K562 (cell line): ENCODE data around the gene CELF6. TPM values are rescaled to one million over a fixed set of nuclear protein-coding genes. Genes with fewer than 3 reads are reported as not detected.

Experiments used
- ATAC-seq: fragments of 200-7000 bp; cut with Tn5 transposase; 3 replicates; pipeline ENCODE4 v1.9.1; 2020; ENCODE audit warnings: moderate library complexity
- Bru-seq: library from RNA; stranded (reverse); fragments of 400-500 nt; gene quantifications from one replicate; lab custom pipeline; 2021; lab: Mats Ljungman, UMichigan
- BruChase-seq, 2 experiments: library from RNA; stranded (reverse); fragments of 400-500 nt; gene quantifications; one replicate each; lab custom pipeline; 2021; lab: Mats Ljungman, UMichigan
- BruUV-seq: library from RNA; stranded (reverse); fragments of 400-500 nt; replicated peaks from 2 replicates; lab custom pipeline; 2021; lab: Mats Ljungman, UMichigan
- CTCF ChIA-PET: fragments of 300-600 bp; formaldehyde crosslinking; extraction: SDS; loops from one replicate; lab custom pipeline; 2021; ENCODE audit warnings: low intra/inter-chr PET ratio; lab: Yijun Ruan, JAX
- POLR2A ChIA-PET: fragments of 300-600, 350-650 bp; sonication (Branson Sonifier 250); formaldehyde crosslinking; extraction: SDS; loops from one replicate; lab custom pipeline; 2021; ENCODE audit warnings: antibody characterized with exemption, inconsistent platforms; lab: Yijun Ruan, JAX
- DNase-seq, 4 experiments: peaks; one replicate each; pipeline versions ENCODE4 v3.0.0 to v3.0.0-alpha.2; 2011 to 2018; ENCODE audit warnings: low spot score in 3 of 4, mixed read lengths in 3 of 4; ENCODE audit errors: extremely low read depth in 1 of 4
- FAIRE-seq: peaks from 2 replicates; lab custom pipeline; 2011; peaks lifted over from hg19 to GRCh38; lab: Jason Lieb, UNC
- H2AFZ ChIP-seq: 2 replicates; pipeline ENCODE4 v1.6.0; 2011; ENCODE audit warnings: low read depth, low read length, control low read depth, inconsistent platforms
- H3K27ac ChIP-seq: fragments of 200-600 bp; 3 replicates; pipeline ENCODE4 v1.8.0; 2011; ENCODE audit warnings: low read depth, mild to moderate bottlenecking, control low read depth, inconsistent platforms, low read length, moderate library complexity, mixed read lengths; ENCODE audit errors: extremely low read depth
- H3K27me3 ChIP-seq, 2 experiments: fragments of 300-600 bp in 1 of 2; 2 replicates in 1 of 2; 3 replicates in 1 of 2; pipeline versions ENCODE4 v1.6.0 to v1.8.0; 2011; ENCODE audit warnings: inconsistent platforms in 2 of 2, low read length in 2 of 2, mild to moderate bottlenecking in 1 of 2, mixed read lengths in 1 of 2, moderate library complexity in 1 of 2; ENCODE audit not compliant: control insufficient read depth in 2 of 2, insufficient read depth in 2 of 2
- H3K36me3 ChIP-seq: fragments of 300-600 bp; 3 replicates; pipeline ENCODE4 v1.8.0; 2011; ENCODE audit warnings: mild to moderate bottlenecking, low read length, inconsistent platforms; ENCODE audit not compliant: control insufficient read depth, insufficient read depth
- H3K4me1 ChIP-seq, 2 experiments: fragments of 200-600 bp in 1 of 2; replicated peaks in 1 of 2; 2 replicates in 1 of 2; 3 replicates in 1 of 2; pipeline versions ENCODE4 v1.5.1 to v1.8.0; 2011; ENCODE audit warnings: inconsistent platforms in 2 of 2, low read length in 2 of 2, mild to moderate bottlenecking in 1 of 2, mixed read lengths in 1 of 2, moderate library complexity in 1 of 2; ENCODE audit not compliant: control insufficient read depth in 2 of 2, insufficient read depth in 2 of 2
- H3K4me2 ChIP-seq: 2 replicates; pipeline ENCODE4 v1.6.1; 2011; ENCODE audit warnings: low read length, control low read depth, inconsistent platforms, mixed read lengths; ENCODE audit not compliant: insufficient read depth
- H3K4me3 ChIP-seq: fragments of 200-600 bp; sonication (generic), shearing (Covaris generic); 2 replicates; pipeline ENCODE4 v1.5.1; 2016; ENCODE audit warnings: control low read depth, inconsistent platforms
- H3K79me2 ChIP-seq: fragments of 200-600 bp; 3 replicates; pipeline ENCODE4 v1.8.0; 2011; ENCODE audit warnings: low read length, inconsistent platforms; ENCODE audit not compliant: control insufficient read depth, insufficient read depth
- H3K9ac ChIP-seq, 2 experiments: 2 replicates each; pipeline versions ENCODE4 v1.6.0 to v1.6.1; 2011; ENCODE audit warnings: low read depth in 2 of 2, low read length in 2 of 2, control low read depth in 1 of 2, inconsistent platforms in 1 of 2, mild to moderate bottlenecking in 1 of 2, mixed read lengths in 1 of 2; ENCODE audit not compliant: insufficient read depth in 1 of 2
- H3K9me1 ChIP-seq: one replicate; pipeline ENCODE4 v1.6.0; 2011; ENCODE audit warnings: inconsistent platforms, mild to moderate bottlenecking, low read length, moderate library complexity; ENCODE audit not compliant: control insufficient read depth, insufficient read depth
- H3K9me3 ChIP-seq: replicated peaks from 2 replicates; pipeline ENCODE4 v1.5.1; 2011; ENCODE audit warnings: low read depth, low read length, inconsistent platforms; ENCODE audit not compliant: control insufficient read depth, insufficient read depth
- H4K20me1 ChIP-seq: replicated peaks from 2 replicates; pipeline ENCODE4 v1.6.1; 2011; ENCODE audit warnings: low read length, inconsistent platforms, mixed read lengths; ENCODE audit not compliant: control insufficient read depth, insufficient read depth
- BMI1 ChIP-seq: fragments of 150-350 bp; IDR thresholded peaks from 2 replicates; pipeline ENCODE4 v1.6.1; 2014; ENCODE audit warnings: low read length
- CXXC5 ChIP-seq: fragments of 250-450 bp; sonication (Bioruptor Pico); IDR thresholded peaks from 2 replicates; pipeline ENCODE4 v1.8.0; 2022; ENCODE audit warnings: inconsistent platforms, mild to moderate bottlenecking, moderate library complexity
- FOXM1 ChIP-seq, 2 experiments: fragments of 450-650 bp in 1 of 2; sonication (generic) in 1 of 2; formaldehyde crosslinking in 1 of 2; IDR thresholded peaks; 2 replicates each; pipeline versions ENCODE4 v1.6.1 to v1.9.0; 2017 to 2022; ENCODE audit warnings: low read depth in 2 of 2, mild to moderate bottlenecking in 2 of 2, missing genetic modification reagents in 1 of 2, moderate library complexity in 1 of 2
- MIER1 ChIP-seq: fragments of 450-650 bp; IDR thresholded peaks from 2 replicates; pipeline ENCODE4 v1.6.1; 2016; ENCODE audit warnings: antibody characterized with exemption, mild to moderate bottlenecking, low read depth
- PKNOX1 ChIP-seq: fragments of 450-650 bp; IDR thresholded peaks from 2 replicates; pipeline ENCODE4 v1.6.1; 2016
- RB1 ChIP-seq: fragments of 450-650 bp; IDR thresholded peaks from 2 replicates; pipeline ENCODE4 v1.6.1; 2017; ENCODE audit warnings: low read depth, mild to moderate bottlenecking
- SAFB ChIP-seq: fragments of 200-400 bp; formaldehyde crosslinking; IDR thresholded peaks from 2 replicates; pipeline ENCODE4 v1.6.1; 2017; ENCODE audit warnings: low read depth, low read length, borderline replicate concordance
- ZNF134 ChIP-seq: fragments of 250-450 bp; sonication (Bioruptor Pico); conservative IDR thresholded peaks from 2 replicates; pipeline ENCODE4 v1.4.0; 2020
- ZNF740 ChIP-seq, 3 experiments: fragments of 200-800 bp in 1 of 3; sonication (Bioruptor generic) in 1 of 3; sonication (generic) in 1 of 3; formaldehyde crosslinking in 1 of 3; IDR thresholded peaks; 2 replicates each; pipeline versions ENCODE4 v1.6.1 to v1.8.0; 2016 to 2022; ENCODE audit warnings: mild to moderate bottlenecking in 2 of 3, missing compliant biosample characterization in 2 of 3, missing genetic modification characterization in 2 of 3, missing genetic modification reagents in 1 of 3
- WGBS: fragments of 100-300 bp; shearing (Covaris generic); methylation state at CpG from one replicate; pipeline ENCODE4 v1.1.6; 2016; ENCODE audit warnings: low coverage, mixed read lengths; ENCODE audit not compliant: insufficient coverage; ENCODE audit errors: missing lambda C conversion rate; 5-methylcytosine and 5-hydroxymethylcytosine counted together
- in situ Hi-C: fragments of 300-500 bp; cut with MboI; formaldehyde crosslinking; loops from 4 replicates; pipeline ENCODE4 v1.15.0; 2018; ENCODE audit warnings: inconsistent platforms, mixed read lengths
- intact Hi-C: fragments of 100-400 bp; cut with micrococcal nuclease; formaldehyde crosslinking; loops from 2 replicates; pipeline ENCODE4 v1.14.2; 2022
- long read RNA-seq, 3 experiments: library from polyadenylated mRNA in 2 of 3; library from RNA in 1 of 3; unstranded in 2 of 3; stranded (forward) in 1 of 3; transcript quantifications; one replicate each; pipeline ENCODE4 v2.0.0, GENCODE V29; 2019 to 2022
- polyA minus RNA-seq, 3 experiments: library from RNA; depleted of rRNA, polyadenylated mRNA; stranded (reverse); fragments of >200 nt; gene quantifications; 2 replicates each; pipeline ENCODE4 v1.2.3, GENCODE V29; 2011
- polyA plus RNA-seq, 8 experiments: library from polyadenylated mRNA; depleted of rRNA in 4 of 8; stranded (reverse) in 5 of 8; unstranded in 3 of 8; fragments of >200 nt; fragmentation: Nextera tagmentation in 2 of 8; fragmentation: Illumina TruSeq in 1 of 8; extraction: Ambion mirVana in 2 of 8; extraction: Trizol in 1 of 8; gene quantifications; 2 replicates each; pipeline versions ENCODE4 v1.2.1 to v1.2.3, GENCODE V29; 2011 to 2014; ENCODE audit warnings: inconsistent platforms in 1 of 8, missing spikeins in 1 of 8
- total RNA-seq, 7 experiments: library from RNA; depleted of rRNA in 6 of 7; stranded (reverse); fragments of >200 nt in 6 of 7; fragmentation: Illumina TruSeq in 2 of 7; extraction: Trizol in 2 of 7; gene quantifications; 2 replicates each; pipeline versions ENCODE4 v1.2.1 to v1.2.3, GENCODE V29; 2011 to 2021; ENCODE audit warnings: low replicate concordance in 1 of 7
- TF ChIP-seq, protein P1 (sequence below): fragments of 450-650 bp; IDR thresholded peaks from 2 replicates; pipeline ENCODE4 v1.6.1; 2016; ENCODE audit warnings: borderline replicate concordance

CELF6 gene
- not detected in 2 replicates for total RNA-seq (2011; cell fraction: chromatin; rRNA removed; ENCODE audit: low replicate concordance)
- not detected in 2 replicates for total RNA-seq (2011; cell fraction: nucleolus; rRNA removed)
- not detected in 2 replicates for total RNA-seq (2011; cell fraction: nucleoplasm; rRNA removed)
- total RNA-seq (2014; rRNA removed) (0.04 TPM in 1 of 2 replicates, not detected in the other), total RNA-seq (2014; rRNA removed; fragmentation: Illumina TruSeq; extraction: Trizol) (not detected in 2 replicates), total RNA-seq (2015; rRNA removed; fragmentation: Illumina TruSeq; extraction: Trizol) (0.08 TPM in 1 of 2 replicates, not detected in the other), total RNA-seq (2021) (not detected in 2 replicates), polyA plus RNA-seq (2011; rRNA removed) (0.03 TPM in 1 of 2 replicates, not detected in the other), polyA plus RNA-seq (2014; fragmentation: Illumina TruSeq; extraction: Trizol) (not detected in 2 replicates), polyA plus RNA-seq (2014; fragmentation: Nextera tagmentation; extraction: Ambion mirVana) (under 1 TPM in 1 of 2 experiments, not detected in 1; 0.01 TPM), polyA plus RNA-seq (2014; rRNA removed) (0.11 TPM in 1 of 2 replicates, not detected in the other), polyA minus RNA-seq (2011; rRNA and poly(A)+ RNA removed) (not detected in 2 replicates), Bru-seq, nascent RNA (not detected), BruChase-seq, experiment 1, labeled RNA remaining after a 2-hour chase (not detected), BruChase-seq, experiment 2, labeled RNA remaining after a 6-hour chase (not detected)
- 0.09 TPM in 1 of 2 replicates, not detected in the other for polyA plus RNA-seq (2011; cell fraction: cytosol; rRNA removed)
- polyA plus RNA-seq (2011; cell fraction: nucleus; rRNA removed): 0.55 and 0.58 TPM in 2 replicates
- 0.04 and 0.30 TPM in 2 replicates for polyA plus RNA-seq (2012)
- polyA minus RNA-seq (2011; cell fraction: cytosol; rRNA and poly(A)+ RNA removed): not detected in 2 replicates
- polyA minus RNA-seq (2011; cell fraction: nucleus; rRNA and poly(A)+ RNA removed): not detected in 2 replicates
- long read RNA-seq, experiment 1, partial matches to known transcripts: 1 of 1 reads
- long read RNA-seq, experiment 1, other reads (novel, unspliced or antisense): 0 of 1 reads
- long read RNA-seq, experiment 2: 0 reads
- long read RNA-seq, experiment 3: 0 reads

DNA sequence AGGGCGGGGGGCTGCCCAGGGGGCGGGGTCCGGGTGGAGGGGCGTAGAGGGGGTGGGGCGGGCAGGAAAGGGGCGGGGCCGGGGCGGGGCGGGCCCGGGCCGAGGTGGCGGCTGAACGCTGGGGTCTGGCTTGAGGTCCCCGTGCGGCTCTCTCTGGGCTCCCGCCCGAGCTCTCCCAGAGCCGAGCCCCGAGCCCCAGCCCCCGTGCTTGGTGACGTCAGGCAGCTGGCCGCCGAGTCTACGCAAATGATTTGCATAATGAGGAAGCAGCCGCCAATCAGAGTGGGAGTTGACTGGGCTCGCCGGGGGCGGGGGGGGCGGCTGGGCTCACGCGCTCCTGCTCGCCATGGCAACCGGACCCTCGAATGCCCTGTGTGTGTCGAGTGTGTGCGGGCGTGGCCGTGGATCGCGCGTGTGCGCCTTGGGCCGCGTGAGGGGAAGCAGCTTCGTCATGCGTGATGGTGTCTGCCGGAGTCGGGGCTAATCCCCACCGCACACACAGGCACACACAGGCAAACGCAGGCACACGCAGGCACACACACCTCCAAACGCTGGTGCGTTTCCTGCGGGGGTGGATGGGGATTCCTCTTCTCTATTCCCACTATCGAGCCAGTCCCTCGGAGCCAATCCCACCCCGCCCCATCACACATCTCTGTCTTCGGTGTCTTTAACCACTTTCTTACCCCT lies at the start of gene CELF6:
TSS of gene CELF6 (minus strand) at position 173 of the 687 bp plus-strand sequence. CDS start 283 bp downstream, outside the sequence.
- peak within 1 kb of the TSS; percentile 94 for H3K4me2 ChIP-seq
- CTCF ChIA-PET: no interaction called here
- H3K36me3 ChIP-seq: no peaks in the 10 kb centered on the region
- peak; percentile 97 for ATAC-seq
- POLR2A ChIA-PET: interaction anchor here (0.8 kb wide), 1 partner anchor 1534 kb away, joined by 3 read pairs; no protein-coding TSS in a partner anchor
- peak within 1 kb of the TSS; percentile 28; the same call in 1 of the 3 replicates for H3K27ac ChIP-seq
- H4K20me1 ChIP-seq: peaks cover 3% of the 10 kb centered on the region
- H3K9ac ChIP-seq: peak within 1 kb of the TSS in 1 of 2 experiments; percentile 89; a peak in 2 of 4 replicates
- H3K9me3 ChIP-seq: no peaks in the 10 kb centered on the region
- H3K9me1 ChIP-seq: no peaks in the 10 kb centered on the region
- no peaks in the 10 kb centered on the region for H3K79me2 ChIP-seq
- intact Hi-C loops: loop anchor here (10.0 kb wide), 1 partner anchor 265 kb away; no protein-coding TSS in a partner anchor
- DNase-seq: peak; percentile 93 to 94 (median 94)
- no peaks in the 10 kb centered on the region for H3K27me3 ChIP-seq
- FAIRE-seq: peak; percentile 76
- H2AFZ ChIP-seq: peak within 1 kb of the TSS; percentile 88
- H3K4me3 ChIP-seq: peak within 1 kb of the TSS; percentile 45
- peaks cover 0 to 11% of the 10 kb centered on the region in 2 experiments; a peak in 3 of 5 replicates for H3K4me1 ChIP-seq
- under 1% methylated on average over 27 of the region's 58 CpGs for WGBS
- no TSS peak for BruUV-seq
- in situ Hi-C loops: loop anchor here (25.0 kb wide), 3 partner anchors 767 to 1767 kb away; partner anchors contain the start of gene GOLGA6A
- 0 out of 2 replicates have a peak, but pooled peaks have one; percentile 21 for TF ChIP-seq BMI1
- no peak for TF ChIP-seq RB1
- TF ChIP-seq FOXM1 (IDR thresholded peaks at IDR 0.05; ENCODE audit: low read depth): no peak
- 0 out of 2 replicates have a peak, but pooled peaks have one; percentile 6 for TF ChIP-seq FOXM1 (CRISPR knock-in tag; IDR thresholded peaks at IDR 0.05; ENCODE audit: low read depth)
- TF ChIP-seq ZNF134: no peak
- peak; percentile 90 for TF ChIP-seq SAFB
- TF ChIP-seq CXXC5 (CRISPR knock-in tag): peak; percentile 18; the same call in 1 of the 2 replicates
- peak; percentile 59; the same call in 1 of the 2 replicates for TF ChIP-seq MIER1
- TF ChIP-seq, protein P1, sequence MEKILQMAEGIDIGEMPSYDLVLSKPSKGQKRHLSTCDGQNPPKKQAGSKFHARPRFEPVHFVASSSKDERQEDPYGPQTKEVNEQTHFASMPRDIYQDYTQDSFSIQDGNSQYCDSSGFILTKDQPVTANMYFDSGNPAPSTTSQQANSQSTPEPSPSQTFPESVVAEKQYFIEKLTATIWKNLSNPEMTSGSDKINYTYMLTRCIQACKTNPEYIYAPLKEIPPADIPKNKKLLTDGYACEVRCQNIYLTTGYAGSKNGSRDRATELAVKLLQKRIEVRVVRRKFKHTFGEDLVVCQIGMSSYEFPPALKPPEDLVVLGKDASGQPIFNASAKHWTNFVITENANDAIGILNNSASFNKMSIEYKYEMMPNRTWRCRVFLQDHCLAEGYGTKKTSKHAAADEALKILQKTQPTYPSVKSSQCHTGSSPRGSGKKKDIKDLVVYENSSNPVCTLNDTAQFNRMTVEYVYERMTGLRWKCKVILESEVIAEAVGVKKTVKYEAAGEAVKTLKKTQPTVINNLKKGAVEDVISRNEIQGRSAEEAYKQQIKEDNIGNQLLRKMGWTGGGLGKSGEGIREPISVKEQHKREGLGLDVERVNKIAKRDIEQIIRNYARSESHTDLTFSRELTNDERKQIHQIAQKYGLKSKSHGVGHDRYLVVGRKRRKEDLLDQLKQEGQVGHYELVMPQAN: 0 out of 2 replicates have a peak, but pooled peaks have one; percentile 41
- TF ChIP-seq PKNOX1: peak; percentile 83
- peak; percentile 94 for TF ChIP-seq ZNF740 (CRISPR knock-in tag; IDR thresholded peaks at IDR 0.05)
- TF ChIP-seq ZNF740 (tag; IDR thresholded peaks at IDR 0.05): peak in 1 of 2 experiments; percentile 72; a peak in 2 of 4 replicates
